HG03196 (cell line): ENCODE data around the gene SMIM11.
A peak's percentile ranks its signal among the peaks of the same experiment; 100 is the strongest.
"Not testable (repeated sequence)": the region's sequence is repeated elsewhere in the genome, so short reads cannot be mapped to it uniquely, and the experiment has no call there.

Experiments
- ATAC-seq: cut with Tn5 transposase; IDR thresholded peaks from one replicate; pipeline ENCODE4 v1.9.1; 2021; ENCODE audit not compliant: unreplicated experiment

Gene SMIM11

GRCh38 chr21:34354836-34355235 is 20.5 kb upstream of the SMIM11 start:
- no peak for ATAC-seq

DNA sequence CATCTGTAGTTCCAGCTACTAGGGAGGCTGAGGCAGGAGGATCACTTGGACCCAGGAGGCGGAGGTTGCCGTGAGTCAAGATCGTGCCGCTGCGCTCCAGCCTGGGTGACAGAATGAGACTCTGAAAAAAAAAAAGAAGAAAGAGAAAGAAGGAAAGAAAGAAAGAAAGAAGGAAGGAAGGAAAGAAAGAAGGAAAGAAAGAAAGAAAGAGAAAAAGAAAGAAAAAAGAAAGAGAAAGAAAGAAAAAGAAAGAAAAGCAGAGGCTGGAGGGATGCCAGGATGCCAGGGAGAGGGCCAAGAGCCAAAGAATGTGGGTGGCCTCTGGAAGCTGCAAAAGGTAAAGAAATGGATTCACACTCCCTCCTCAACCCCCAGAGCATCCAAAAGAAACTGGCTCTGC is 19.7 kb upstream of the SMIM11 start:
- ATAC-seq = no peak

GRCh38 chr21:34357889-34358288 is 17.4 kb upstream of the SMIM11 start:
- ATAC-seq = no peak

GRCh38 chr21:34358866-34359265 is 16.4 kb upstream of the SMIM11 start:
- no peak for ATAC-seq

GRCh38 chr21:34360488-34361241 is 14.6 kb upstream of the SMIM11 start:
- ATAC-seq = no peak

DNA sequence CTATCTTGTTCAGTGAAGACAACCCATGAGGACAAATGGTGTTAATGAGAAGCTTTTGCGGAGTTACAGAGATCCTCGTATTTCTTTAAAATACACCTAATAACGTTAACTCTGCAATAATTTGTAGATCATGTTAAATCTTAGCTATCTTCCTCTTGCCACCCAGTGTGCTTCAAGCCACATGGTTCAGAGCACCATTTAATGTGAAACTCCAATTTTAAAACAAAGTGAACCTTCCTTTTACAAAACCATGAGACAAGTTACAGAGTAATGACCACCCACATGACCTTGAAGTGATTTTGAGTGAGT is 13.2 kb upstream of the SMIM11 start:
- ATAC-seq = no peak

- no peak for ATAC-seq
These were observed 12.6 kb upstream of the SMIM11 start for GRCh38 chr21:34362670-34363069.

DNA sequence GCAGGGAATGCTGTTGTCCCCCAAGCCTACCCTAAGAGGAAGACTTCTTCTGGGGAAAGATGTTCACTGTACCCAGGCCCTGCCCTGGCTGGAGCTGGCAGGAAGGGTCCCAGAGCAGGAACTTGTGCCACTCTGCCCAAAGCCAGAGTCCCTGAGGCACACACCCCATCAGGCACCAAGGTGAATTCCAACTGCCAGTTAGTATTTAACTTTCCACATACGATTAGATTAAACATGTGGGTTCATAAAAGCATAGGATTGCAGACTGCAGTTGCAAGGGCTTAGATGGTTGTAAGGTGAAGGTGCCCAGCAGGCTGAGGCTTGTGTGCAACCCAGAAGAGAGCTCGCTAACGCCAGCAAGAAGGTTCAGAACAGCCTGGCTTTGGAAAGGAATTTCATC is 11.6 kb upstream of the SMIM11 start, which contains the start of gene KCNE2:
TSS of gene KCNE2 (plus strand) at position 274 of the 400 bp plus-strand sequence. CDS start 6,473 bp downstream, outside the sequence.
- no peak for ATAC-seq

DNA sequence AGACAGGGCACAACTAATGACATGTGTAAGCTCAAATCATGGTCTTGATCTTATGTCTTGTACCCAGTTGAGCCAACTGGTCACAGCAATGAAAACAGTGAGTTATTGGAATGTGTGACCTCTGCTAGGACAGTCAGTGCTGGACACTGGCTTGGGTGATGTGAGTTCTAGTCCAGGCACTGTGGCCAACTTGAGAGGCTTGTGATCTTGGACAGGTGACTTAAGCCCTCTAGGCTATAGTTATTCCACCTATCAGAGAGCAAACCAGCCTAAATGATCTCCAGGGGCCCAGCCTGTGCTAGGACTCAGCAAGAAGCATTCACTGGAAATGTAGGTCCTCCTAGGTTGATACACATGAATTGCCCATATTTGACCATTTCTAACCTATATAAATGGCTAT is 10.4 kb upstream of the SMIM11 start:
- no peak for ATAC-seq

DNA sequence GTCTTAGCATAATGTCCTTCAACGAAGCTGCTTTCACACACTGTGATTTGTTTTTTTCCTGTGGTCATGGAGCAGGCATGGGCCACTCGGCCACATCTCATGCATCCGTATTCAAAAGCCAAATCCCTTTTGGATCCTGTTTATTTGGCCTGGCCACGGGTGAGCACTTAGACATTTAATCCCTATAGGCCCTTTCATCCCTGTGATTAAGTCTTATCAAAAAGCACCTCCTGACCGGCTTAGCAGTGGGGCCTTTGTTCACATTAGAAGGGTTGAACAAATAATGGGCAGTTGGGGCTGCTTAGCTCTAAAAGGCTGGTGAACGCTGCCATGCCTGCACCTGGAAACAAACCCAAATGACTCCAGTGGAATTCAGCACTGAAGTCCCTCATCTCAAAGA is 9.5 kb upstream of the SMIM11 start:
- ATAC-seq = no peak

- ATAC-seq = no peak
These were observed 7.9 kb upstream of the SMIM11 start for GRCh38 chr21:34367320-34367935.

DNA sequence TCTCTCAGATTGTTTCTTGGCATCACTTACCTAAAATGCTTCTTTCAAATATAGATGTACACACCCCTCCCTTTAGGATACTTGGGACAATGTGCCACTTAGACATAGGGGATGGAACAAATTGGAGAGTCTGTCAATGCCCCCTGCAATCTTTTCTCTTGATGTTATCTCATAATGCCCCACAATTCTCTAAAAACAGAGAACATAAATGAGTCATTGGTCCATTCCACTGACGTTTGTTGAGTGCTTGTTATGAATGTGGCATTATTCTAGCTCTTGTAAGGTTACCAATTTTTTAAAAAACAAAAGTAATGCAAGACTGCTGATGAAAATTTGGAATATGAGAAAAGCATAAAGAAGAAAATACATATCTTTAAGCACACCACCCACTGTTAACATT is 5.6 kb upstream of the SMIM11 start:
- ATAC-seq = no peak

DNA sequence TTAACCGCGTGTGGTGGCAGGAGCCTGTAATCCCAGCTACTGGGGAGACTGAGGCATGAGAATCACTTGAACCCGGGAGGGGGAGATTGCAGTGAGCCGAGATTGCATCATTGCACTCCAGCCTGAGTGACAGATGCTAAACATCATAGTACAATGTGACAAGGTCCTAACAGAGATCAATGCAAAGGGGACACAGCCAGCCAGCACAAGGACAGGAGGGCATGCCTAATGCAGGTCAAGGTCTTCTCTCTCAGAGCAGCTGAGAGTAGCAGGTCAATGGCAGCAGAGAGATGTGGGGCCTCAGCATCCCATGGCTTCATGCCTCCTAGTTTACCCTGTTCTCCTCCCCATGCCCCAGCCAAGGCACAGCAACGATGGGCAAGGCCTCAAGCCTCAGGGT is 3.0 kb upstream of the SMIM11 start:
- ATAC-seq = no peak

DNA sequence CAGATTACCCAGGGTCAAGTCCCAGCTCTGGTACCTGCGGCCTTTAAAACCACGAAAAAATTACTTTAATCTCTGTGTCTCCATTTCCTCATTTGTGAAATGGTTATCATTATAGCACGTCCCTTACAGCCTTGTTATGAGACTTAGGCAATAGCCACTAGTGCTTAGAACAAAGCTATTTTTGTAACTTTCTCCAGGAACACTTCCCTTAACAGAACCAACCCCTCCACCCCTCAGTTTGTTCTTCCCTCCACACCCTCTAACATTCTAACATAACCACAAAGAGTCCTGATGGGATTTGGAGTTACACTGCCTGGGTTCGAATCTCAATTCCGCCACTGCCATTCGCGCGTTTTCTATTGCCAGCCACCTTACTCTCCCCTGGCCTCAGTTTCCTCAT is 845 bp upstream of the SMIM11 start:
- ATAC-seq = not testable (repeated sequence)

DNA sequence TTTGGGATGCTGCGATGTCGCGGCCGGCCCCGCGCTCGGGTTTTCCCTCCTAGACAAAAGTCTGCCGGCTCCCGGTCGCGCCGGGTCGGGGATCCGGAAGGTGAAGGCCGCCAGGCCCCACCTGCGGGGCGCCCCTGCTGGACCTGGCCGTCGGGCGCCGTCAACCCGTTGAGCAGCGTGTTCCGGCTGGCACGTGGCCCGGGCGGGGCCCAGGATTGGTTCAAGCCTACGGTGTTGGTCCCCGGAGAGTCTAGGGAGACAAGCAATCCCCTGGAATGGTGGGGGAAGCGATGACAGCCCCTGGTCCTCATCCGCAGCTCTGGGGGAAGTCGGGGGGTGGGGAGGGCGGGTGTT is 289 bp downstream of the SMIM11 start:
- peak; percentile 60 for ATAC-seq

DNA sequence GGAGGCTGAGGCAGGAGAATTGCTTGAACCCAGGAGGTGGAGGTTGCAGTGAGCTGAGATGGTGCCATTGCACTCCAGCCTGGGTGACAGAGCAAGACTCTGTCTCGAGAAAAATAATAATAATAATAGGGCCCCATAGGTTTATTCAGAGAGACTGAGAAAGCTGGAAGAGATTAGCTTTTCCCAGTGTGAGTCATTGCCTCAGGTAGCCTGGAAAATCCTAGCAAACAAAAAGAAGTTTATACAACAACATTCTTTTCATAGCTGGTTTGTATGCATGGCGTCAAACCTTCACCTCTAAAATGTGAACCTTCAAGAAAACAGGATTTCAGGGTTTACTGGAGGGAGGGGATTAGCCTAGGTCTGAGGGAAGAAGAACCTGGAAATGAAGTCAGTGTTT is 7.8 kb downstream of the SMIM11 start:
- not testable (repeated sequence) for ATAC-seq

DNA sequence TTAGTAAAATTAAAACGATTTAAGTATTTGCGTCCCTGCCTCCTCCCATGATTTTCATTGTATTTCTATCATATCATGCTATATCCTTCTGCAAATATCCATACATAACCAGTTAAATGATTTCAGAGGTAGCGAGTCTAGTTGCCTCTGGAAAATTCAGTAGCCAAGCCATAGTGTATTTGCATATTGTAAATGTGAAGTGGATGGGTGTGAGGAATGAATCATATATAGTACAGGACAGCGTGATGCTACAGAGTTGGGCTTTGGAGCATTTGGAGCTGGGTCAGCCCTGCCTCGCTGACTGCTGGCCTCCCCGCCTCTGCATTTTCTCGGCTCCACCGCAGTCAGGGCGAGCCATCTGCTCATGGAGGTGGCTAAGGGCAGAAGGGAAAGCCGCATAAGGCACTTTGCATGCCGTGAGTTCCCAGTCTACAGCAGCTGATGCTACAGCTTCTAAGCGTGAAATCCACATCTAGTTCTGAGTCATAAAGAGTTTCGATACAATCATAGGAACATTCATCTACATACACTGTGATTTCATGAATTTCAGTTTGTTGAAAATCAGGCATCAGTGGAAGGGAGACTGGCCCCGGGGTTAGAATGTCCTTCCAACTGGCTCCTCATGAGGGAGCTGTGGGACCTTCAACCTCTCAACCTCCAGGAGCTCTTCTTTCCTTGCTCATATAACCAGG is 8.6 kb downstream of the SMIM11 start:
- ATAC-seq = not testable (repeated sequence)

- ATAC-seq = not testable (repeated sequence)
These were observed 25.2 kb downstream of the SMIM11 start for GRCh38 chr21:34400522-34400921.

DNA sequence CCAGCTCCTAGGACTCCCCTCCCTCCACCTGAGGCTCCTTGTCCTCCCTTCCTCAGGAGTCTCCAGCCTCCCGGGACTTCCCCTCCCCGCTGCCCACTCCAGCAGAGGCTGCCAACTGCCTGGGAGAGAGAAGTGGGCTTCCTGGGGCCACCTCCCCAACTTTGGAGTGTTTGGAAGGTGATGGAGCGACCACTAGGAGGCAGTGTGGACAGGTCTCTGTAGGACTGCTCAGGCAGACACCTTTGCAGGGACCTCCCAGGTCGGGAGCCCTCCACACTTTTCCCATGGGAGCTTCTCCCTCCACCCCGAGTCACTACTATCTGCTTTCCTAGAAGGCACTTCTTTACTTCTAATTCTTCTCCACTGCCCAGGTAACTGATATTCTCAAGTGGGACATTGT is 29.4 kb downstream of the SMIM11 start:
- not testable (repeated sequence) for ATAC-seq

DNA sequence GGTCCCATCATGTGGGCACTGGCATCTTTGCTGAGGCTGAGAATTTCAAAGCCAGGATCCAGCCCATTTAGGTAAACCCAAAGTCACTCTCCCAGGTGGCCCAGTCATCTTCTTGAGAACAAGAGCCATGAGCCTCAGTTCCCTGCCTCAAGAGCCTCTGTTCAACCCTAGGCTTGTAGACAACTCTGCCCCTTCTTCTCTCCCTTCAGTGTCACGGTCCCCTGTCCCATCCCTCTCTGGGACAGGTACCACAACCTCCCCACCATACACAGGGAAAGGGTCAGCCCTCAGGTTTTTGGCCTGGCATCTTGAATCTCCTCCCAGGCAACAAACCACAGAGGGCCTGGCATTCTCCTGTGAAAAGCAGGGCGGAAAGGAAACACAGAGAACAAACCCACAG is 30.4 kb downstream of the SMIM11 start:
- not testable (repeated sequence) for ATAC-seq

- ATAC-seq = not testable (repeated sequence)
These were observed 30.8 kb downstream of the SMIM11 start for GRCh38 chr21:34406102-34406501.

- ATAC-seq = not testable (repeated sequence)
These were observed 31.4 kb downstream of the SMIM11 start for GRCh38 chr21:34406676-34407075.
